Activated gamma-delta T cell treated with Interleukin-2 at 50 U/mL for 16 hours (primary cell): Measurements from ENCODE around the gene ADGRV1.

Experiments
- DNase-seq: peaks from one replicate; pipeline ENCODE4 v3.0.0-alpha.2; 2020

Gene ADGRV1

DNA sequence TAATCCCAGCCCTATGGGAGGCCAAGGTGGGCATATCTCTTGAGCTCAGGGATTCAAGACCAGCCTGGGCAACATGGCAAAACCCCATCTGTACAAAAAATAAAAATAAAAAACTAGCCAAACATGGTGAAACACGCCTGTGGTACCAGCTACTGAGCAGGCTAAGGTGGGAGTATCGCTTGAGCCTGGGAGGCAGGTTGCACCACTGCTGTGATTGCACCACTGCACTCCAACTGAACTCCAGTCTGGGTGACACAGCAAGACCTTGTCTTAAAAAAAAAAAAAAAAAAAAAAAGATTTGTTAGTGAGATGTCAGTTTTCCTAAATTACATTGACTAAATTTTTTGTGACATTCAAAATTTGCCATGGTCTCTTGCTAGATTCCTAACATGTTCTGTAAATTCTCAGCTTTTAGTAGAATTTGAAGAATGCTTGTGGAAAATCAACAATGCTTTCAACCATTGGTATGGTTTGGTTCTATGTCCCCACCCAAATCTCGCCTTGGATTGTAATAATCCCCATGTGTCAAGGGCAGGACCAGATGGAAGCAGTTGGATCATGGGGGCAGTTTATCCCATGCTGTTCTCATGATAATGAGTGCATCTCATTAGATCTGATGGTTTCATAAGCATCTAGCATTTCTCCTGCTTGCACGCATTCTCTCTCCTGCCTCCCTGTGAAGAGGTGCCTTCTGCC, 588.5 kb downstream of the ADGRV1 start:
- no peak for DNase-seq

DNA sequence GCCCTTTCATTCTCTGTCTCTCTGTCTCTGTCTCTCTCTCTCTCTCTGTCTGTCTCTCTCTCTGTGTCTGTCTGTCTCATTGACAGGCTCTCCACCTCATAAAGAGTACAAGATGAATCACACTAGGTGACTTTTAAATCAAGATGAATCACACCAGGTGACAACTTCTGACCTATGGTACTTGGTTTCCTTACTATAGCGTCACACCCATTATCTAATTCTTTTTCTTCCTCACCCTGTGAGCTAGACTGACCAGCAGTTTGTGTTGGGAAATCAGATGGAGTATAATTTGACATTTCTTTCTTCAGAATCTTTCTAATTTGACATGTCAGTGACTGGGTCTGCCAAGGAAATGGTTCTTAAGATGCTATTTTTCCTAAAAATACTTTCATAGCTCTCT, 591.6 kb downstream of the ADGRV1 start:
- no peak for DNase-seq

DNA sequence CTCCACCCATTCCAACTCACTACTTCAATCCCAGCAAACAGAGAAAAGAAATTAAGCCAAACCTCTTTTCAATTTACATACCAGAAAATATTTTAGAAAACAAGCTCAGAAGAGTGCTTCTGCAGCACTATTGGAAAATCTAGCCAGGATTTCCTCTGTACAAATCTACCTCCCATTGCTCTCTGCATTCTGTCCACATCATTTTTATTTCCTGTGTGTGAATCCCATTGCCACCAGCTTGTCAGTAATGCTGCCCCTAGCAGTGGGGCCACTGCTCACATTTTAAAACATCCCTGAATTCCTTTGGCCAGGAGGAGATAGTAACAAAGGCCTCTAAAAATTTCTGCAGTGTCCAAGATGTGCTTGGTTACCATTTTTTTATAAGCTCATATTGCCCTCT, 592.0 kb downstream of the ADGRV1 start:
- no peak for DNase-seq

DNA sequence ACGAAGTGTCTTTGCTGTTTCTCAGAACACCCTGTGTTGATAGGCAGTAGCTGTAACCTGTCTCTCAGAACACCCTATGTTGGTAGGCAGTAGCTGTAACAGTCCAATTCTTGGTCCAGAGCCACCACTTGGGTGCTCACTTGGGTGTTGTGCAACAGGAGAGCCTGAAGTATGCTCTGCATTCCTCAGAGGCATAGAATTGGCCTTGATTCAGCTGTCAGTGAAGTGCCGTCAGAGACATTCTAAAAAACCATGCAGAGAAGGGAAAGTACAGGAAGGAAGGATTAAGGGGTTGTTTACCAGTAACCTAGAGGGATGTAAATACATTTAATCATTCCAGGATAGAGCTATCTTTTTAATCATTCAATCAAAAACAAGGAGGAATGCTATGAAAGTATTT, 593.4 kb downstream of the ADGRV1 start:
- no peak for DNase-seq

- no peak for DNase-seq
Measured at GRCh38 chr5:91154338-91154737, 595.7 kb downstream of the ADGRV1 start.

DNA sequence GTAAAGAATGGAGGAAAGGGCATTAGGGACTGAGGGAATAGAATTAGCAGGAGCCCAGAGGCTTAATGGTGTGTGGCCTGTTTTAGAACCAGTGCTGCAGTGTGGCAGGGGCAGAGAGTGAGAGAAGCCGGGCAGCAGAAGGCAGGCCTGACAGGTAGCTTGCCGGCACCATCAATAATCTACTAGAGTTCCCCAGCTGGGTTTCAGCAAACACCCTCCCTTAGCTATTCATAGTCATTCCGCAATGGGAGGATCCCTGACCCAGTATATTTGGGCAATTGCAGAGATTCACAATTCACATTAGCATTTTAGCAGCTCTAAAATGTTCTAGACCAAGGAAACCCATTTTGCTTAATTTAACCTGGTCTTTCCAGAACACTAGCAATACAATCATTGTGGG, 596.7 kb downstream of the ADGRV1 start:
- DNase-seq, result no peak

- no peak for DNase-seq
Measured at GRCh38 chr5:91156242-91156641, 597.6 kb downstream of the ADGRV1 start.

DNA sequence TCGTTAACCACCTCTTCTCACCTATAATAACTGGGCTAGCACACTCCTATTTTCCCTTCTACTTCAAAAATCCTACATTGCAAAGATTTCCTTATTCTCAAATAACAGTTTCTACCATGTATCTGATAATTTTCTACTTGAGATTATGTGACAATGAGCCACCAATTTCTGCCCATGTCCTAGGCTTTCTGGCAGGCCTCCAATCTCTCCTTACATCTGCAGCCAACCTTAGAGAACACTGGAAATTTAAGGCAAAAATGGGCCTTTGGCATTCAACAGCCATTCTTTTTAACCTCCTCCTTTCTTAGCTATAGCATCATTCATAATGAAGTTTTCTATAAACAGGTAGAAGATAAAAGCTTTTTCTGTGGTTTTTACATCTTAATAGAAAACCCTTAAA, 599.4 kb downstream of the ADGRV1 start:
- no peak for DNase-seq

- DNase-seq, result no peak
Measured at GRCh38 chr5:91159647-91160046, 601.0 kb downstream of the ADGRV1 start.

DNA sequence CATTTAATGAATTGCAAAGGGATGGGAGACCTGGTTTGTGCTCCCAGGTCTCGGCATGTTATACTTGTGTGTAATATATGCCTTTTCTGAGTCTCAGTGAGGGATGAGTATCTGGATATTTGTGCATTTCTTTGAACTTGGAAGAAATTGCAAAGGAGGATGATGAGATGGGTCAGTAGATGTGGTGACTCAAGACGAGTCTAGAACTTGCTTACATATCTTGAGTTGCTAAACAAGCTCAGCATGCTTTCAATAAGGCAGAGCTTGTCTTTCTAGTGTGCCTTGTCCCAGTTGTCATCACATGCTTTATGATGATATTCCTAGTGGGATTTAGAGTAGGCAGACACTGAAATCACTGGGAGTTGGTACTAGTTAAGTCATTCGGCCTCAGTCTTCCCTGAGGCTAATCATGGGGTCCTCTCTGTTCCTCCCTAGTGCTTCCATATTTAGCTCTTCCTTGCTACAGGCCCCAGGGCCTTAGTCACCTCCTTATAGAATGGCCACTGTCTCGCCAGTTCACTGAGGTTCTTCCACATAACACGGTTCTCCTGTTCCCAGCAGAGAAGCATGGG, 602.2 kb downstream of the ADGRV1 start:
- DNase-seq, result no peak

GRCh38 chr5:91162534-91163381, 604.2 kb downstream of the ADGRV1 start:
- DNase-seq, result peak; percentile 23

GRCh38 chr5:91164424-91164823, 605.8 kb downstream of the ADGRV1 start:
- DNase-seq, result no peak

GRCh38 chr5:91166059-91166807, 607.6 kb downstream of the ADGRV1 start:
- DNase-seq, result no peak

DNA sequence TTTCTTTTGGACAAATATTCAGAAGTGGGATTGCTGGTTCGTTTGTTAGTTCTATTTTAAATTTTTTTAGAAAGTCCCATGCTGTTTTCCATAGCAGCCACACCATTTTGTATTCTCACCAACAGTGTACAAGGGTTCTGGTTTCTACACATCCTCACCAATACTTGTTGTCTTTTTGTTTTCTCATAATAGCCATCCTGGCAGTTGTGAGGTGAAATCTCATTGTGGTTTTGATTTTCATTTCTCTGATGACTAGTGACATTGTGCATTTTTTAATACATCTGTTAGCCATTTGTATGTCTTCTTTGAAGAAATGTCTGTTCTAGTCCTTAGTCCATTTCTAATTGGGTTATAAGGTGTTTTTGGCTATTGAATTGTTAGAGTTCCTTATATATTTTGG, 610.3 kb downstream of the ADGRV1 start:
- DNase-seq, result no peak

DNA sequence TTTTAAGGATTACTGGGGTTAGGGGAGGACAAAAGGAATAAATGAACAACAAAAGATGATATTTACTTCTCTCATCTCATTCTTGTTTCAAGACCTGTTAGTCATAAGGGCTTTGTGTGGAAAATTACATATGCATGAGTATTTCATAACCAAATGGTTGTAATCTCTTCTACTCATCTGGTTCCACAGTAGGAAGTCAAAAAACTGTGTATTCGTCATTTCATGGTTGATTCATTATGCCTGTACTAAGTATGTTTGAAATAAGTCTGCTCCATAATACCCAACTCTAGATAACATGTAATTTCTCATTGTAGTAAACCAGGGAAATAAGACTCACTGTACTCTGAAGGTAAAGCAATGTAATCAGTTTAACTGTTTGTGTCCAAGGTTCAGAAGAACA, 611.7 kb downstream of the ADGRV1 start:
- no peak for DNase-seq

DNA sequence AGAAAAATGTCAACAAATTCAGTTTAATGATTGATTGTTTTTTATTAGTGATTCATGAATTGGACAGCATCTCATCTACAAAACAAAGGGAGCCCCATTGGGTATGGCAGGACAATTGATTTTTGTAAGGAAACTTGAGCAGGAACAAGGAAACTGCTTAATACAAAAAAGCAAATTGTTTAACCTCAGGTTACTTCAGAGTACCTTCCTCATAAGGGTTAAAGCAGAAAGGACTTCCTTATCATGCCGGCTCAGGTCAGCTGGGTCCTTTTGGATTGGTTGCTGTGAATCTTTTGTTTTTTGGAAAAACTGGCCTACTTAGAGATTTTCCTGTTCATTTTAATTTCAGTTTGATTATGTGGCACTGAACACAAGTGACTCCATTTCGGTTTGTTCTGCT, 612.7 kb downstream of the ADGRV1 start:
- DNase-seq, result no peak

GRCh38 chr5:91174396-91174795, 615.8 kb downstream of the ADGRV1 start:
- DNase-seq, result no peak

GRCh38 chr5:91175708-91176107, 617.1 kb downstream of the ADGRV1 start:
- DNase-seq, result no peak

DNA sequence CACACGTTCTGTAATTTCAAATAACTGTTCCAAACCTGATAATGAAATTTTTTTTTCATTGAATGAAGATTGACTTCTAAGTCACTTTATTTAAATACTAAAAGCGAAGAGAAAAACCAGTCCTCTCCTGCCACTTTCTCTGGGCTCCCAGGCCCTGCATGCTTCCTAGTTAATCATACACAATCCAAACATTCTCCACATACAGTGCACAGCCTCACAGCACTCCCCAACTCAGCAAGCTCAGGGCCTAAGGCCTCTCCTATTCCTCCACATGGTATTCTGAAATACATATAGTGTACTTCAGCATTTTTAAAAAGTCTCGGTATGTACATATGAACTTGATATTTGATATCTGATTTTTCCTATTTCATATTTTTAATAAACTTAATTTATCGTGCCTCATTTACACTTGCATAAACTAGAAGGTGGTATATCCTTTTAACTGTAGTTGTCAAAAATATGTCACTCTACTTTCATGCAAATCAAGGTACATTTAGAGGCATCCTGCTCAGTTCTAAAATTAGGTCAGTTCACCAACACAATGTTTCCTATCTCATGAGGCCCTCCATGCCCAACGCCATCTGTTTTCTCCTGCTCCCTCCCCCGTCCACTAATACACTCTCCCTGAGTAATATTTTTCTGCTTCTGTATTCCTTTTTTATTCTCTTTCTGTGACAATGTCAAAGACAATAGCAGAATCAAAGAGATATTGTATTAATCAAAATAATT, 617.9 kb downstream of the ADGRV1 start:
- DNase-seq, result no peak

GRCh38 chr5:91177085-91177484, 618.5 kb downstream of the ADGRV1 start:
- DNase-seq, result no peak

GRCh38 chr5:91177639-91178038, 619.0 kb downstream of the ADGRV1 start:
- no peak for DNase-seq

GRCh38 chr5:91178461-91178860, 619.9 kb downstream of the ADGRV1 start:
- no peak for DNase-seq

DNA sequence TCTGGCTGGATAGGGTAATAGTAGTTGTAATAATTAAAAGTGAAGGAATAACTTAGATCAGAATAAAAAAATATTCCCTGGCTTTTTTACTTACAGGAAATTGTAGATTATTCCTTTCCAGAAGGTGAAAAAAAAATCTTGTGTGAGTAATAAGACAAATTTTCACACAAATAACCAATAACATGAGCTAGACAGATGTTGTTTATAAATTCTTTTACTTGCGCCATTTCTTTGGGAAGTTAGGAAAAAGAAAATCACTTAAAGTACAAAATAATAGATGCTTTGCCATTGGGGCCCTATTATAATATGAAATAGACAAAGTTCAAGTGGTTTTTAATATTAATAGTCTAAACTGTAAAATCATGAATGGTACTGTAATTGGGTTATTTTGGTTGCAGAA, 620.4 kb downstream of the ADGRV1 start:
- DNase-seq, result no peak
